Activated gamma-delta T cell (primary cell): ENCODE results near the gene INTU.

Source experiments
- DNase-seq: peaks from one replicate; lab custom pipeline; 2025; lab: John Stamatoyannopoulos, UW

Gene INTU

GRCh38 chr4:127748957-127749356 lies 116.2 kb downstream of the INTU start:
- DNase-seq = no peak

DNA sequence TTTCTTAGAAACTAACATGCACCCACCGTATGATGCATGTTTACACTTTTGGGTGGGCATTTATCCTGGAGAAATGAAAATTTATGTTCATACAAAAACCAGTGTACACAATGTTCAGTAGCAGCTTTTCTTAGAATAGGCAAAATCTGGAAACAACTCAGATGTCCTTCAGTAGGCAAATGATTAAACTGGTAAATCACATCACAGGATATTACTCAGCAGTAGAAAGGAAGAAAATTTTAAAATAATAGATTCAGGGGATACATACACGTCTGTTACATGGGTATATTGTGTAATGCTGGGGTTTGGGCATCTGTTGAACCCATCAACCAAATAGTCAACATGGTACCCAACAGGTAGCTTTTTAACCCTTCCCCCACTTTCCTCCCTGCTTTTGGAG lies 124.1 kb downstream of the INTU start:
- DNase-seq = no peak

DNA sequence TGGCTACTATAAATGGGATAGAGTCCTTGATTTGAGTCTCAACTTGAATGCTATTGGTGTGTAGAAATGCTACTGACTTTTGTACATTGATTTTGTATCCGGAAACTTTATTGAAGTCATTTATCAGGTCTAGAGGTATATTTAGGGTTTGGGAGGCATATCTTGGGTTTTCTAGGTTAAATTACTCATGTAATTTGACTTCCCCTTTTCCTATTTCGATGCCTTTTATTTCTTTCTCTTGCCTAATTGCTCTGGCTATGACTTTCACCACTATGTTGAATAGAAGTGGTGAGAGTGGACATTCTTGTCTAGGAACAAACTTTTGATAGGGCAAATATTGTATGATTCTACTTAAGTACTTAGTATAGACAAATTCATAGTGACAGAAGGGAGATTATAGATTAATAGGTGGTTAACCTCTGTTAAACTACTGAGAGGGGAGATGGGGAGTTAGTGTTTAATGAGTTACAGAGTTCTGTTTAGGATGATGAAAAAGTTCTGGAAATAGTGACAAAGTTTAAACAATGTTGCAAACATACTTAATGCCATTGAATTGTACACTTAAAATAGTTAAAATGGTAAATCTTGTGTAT lies 126.6 kb downstream of the INTU start:
- DNase-seq = no peak

DNA sequence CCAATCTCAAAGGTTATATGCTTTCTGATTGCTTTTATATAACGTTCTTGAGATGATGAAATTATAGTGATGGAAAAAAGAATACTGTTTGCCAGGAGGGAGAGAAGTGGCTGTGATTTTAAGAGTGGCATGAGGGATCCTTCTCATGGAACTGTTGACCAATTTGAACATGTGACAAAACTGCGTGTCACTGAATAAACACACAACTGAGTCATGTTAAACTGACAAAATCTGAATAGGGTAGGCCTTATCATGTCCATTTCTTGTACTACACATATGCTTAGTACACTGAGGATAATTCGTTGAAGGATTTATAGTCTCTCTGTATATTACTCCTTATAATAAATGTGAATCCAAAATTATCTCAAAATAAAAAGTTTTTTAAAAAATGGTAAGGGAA lies 127.1 kb downstream of the INTU start:
- DNase-seq = no peak

GRCh38 chr4:127771535-127772275 lies 138.9 kb downstream of the INTU start:
- no peak for DNase-seq

GRCh38 chr4:127772769-127773671 lies 140.3 kb downstream of the INTU start:
- DNase-seq = no peak

DNA sequence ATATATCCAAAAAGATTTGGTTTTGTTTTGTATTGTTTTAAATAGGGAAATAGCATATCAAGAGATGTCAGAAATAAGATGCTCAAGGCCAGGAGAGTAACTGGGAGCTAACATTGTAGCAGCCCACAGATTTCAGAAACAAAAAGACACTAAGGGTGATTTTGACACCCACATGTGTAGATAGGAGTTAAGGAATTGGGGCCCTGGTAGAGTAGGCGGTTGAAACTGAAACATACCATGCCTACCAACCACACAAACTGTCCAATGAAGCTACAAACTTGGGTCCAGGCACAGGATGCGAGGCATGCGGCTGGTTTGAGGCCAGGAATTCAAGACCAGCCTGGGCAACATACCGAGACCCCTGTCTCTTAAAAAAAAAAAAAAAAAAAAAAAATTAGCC lies 143.1 kb downstream of the INTU start:
- no peak for DNase-seq
